Ectodermal cell (in vitro differentiated cells): Measurements from ENCODE around the gene DOLPP1.

Experiments
- H3K27ac ChIP-seq: 2 replicates; pipeline ENCODE4 v1.7.0; 2013; ENCODE audit warnings: mild to moderate bottlenecking, low read depth, low read length; ENCODE audit not compliant: insufficient read depth, poor library complexity, severe bottlenecking
- H3K27me3 ChIP-seq: 2 replicates; pipeline ENCODE4 v1.7.0; 2013; ENCODE audit warnings: mild to moderate bottlenecking, low read length; ENCODE audit not compliant: insufficient read depth, control insufficient read depth, poor library complexity, severe bottlenecking
- H3K36me3 ChIP-seq: one replicate; pipeline ENCODE4 v1.7.0; 2013; ENCODE audit warnings: low read length; ENCODE audit not compliant: control insufficient read depth, insufficient read depth
- H3K4me1 ChIP-seq: one replicate; pipeline ENCODE4 v1.7.0; 2013; ENCODE audit warnings: low read length; ENCODE audit not compliant: control insufficient read depth, insufficient read depth
- H3K4me3 ChIP-seq: 2 replicates; pipeline ENCODE4 v1.7.0; 2013; ENCODE audit warnings: low read depth, low read length, control low read depth; ENCODE audit not compliant: insufficient read depth
- H3K9me3 ChIP-seq: 2 replicates; pipeline ENCODE4 v1.7.0; 2013; ENCODE audit warnings: mild to moderate bottlenecking, low read length, moderate library complexity; ENCODE audit not compliant: control insufficient read depth
- WGBS, 2 experiments: methylation state at CpG; one replicate each; pipeline ENCODE4 v1.1.7; 2013; ENCODE audit warnings: missing lambda C conversion rate in 2 of 2; 5-methylcytosine and 5-hydroxymethylcytosine counted together

The DOLPP1 gene

GRCh38 chr9:129075996-129076639 is 4.8 kb upstream of the DOLPP1 start:
- 92 to 95% methylated on average over 16 of the region's 16 CpGs for WGBS, 2 experiments
- Histone ChIP-seq H3K9me3 (no peaks in the 10 kb centered on the region), H3K4me1 (peaks cover 16% of the 10 kb centered on the region), H3K27ac (no peak overlapping the region), H3K36me3 (no peaks in the 10 kb centered on the region), H3K27me3 (no peaks in the 10 kb centered on the region), H3K4me3 (no peak overlapping the region)

DNA sequence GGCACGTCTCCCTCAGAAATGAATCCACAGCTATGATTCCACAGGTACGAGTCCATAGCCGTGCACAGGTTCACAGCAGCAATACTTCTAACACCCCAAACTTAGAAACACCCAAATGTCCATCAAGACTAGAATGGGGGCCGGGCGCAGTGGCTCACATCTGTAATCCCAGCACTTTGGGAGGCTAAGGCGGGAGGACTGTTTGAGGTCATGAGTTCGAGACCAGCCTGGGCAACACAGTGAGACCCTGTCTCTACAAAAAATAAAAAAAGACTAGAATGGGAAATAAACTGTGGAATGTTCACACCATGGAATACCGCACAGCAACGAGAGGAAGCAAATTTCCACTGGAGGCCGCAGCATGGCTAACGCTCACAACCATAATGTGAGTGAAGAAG is 4.3 kb upstream of the DOLPP1 start:
- 94% methylated on average over 11 of the region's 11 CpGs for WGBS, 2 experiments
- H3K27ac ChIP-seq, result no peak overlapping the region
- peaks cover 11% of the 10 kb centered on the region for H3K4me1 ChIP-seq
- no peak overlapping the region for H3K4me3 ChIP-seq
- no peaks in the 10 kb centered on the region for H3K36me3 ChIP-seq
- no peaks in the 10 kb centered on the region for H3K9me3 ChIP-seq
- no peaks in the 10 kb centered on the region for H3K27me3 ChIP-seq

- no peak overlapping the region for H3K27ac ChIP-seq
- H3K27me3 ChIP-seq, result no peaks in the 10 kb centered on the region
- no peak overlapping the region for H3K4me3 ChIP-seq
- WGBS, 2 experiments, result 93 to 96% methylated on average over 9 of the region's 10 CpGs
- H3K36me3 ChIP-seq, result no peaks in the 10 kb centered on the region
- peaks cover 5% of the 10 kb centered on the region for H3K4me1 ChIP-seq
- no peaks in the 10 kb centered on the region for H3K9me3 ChIP-seq
These were observed 3.7 kb upstream of the DOLPP1 start for GRCh38 chr9:129077236-129077635.

- 88% methylated on average over 18 of the region's 18 CpGs for WGBS, 2 experiments
- H3K27me3 ChIP-seq, result no peaks in the 10 kb centered on the region
- no peaks in the 10 kb centered on the region for H3K9me3 ChIP-seq
- no peak overlapping the region for H3K4me3 ChIP-seq
- H3K4me1 ChIP-seq, result peaks cover 4% of the 10 kb centered on the region
- H3K36me3 ChIP-seq, result no peaks in the 10 kb centered on the region
- no peak overlapping the region for H3K27ac ChIP-seq
These were observed 2.0 kb upstream of the DOLPP1 start for GRCh38 chr9:129078691-129079503.

- peaks cover 4% of the 10 kb centered on the region for H3K4me1 ChIP-seq
- H3K4me3 ChIP-seq, result peak overlapping the region; percentile 83
- H3K36me3 ChIP-seq, result no peaks in the 10 kb centered on the region
- WGBS, 2 experiments, result 85 to 89% methylated on average over 13 of the region's 13 CpGs
- H3K27me3 ChIP-seq, result no peaks in the 10 kb centered on the region
- no peaks in the 10 kb centered on the region for H3K9me3 ChIP-seq
- H3K27ac ChIP-seq, result no peak overlapping the region
These were observed 1.1 kb upstream of the DOLPP1 start for GRCh38 chr9:129079829-129080228.

GRCh38 chr9:129080298-129080600 is 662 bp upstream of the DOLPP1 start:
- H3K27me3 ChIP-seq, result no peaks in the 10 kb centered on the region
- no peaks in the 10 kb centered on the region for H3K36me3 ChIP-seq
- WGBS, 2 experiments, result 11% methylated on average over 12 of the region's 12 CpGs
- H3K4me3 ChIP-seq, result peak overlapping the region; percentile 83
- H3K9me3 ChIP-seq, result no peaks in the 10 kb centered on the region
- H3K4me1 ChIP-seq, result peaks cover 4% of the 10 kb centered on the region
- H3K27ac ChIP-seq, result no peak overlapping the region

DNA sequence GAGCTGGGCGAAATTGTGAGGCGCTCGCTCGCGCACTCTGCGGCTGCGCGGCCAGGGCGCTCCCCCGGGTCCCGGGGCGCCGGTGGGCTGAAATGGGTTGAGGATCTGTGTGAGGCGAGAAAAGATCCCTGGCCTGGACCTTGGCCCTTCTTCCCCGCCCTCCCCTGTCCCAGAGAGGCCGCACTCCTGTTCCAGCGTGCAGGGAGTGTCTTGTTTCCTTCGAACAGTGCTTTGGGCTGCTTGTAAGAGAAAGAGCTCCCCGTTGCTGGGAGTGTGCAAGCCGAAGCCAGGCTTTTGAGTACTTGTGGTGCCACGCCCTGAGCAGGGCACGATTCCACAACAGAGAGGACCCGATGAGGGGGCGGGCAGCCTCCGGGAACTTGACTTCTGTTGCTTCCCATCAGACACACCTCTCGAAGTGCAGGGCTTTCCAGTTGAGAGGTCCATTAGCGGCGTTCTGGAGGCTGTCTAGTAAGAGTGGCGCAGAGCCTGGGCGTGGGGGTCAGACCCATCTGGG is 535 bp downstream of the DOLPP1 start:
- 9% methylated on average over 30 of the region's 30 CpGs for WGBS, 2 experiments
- Histone ChIP-seq H3K27me3 (no peaks in the 10 kb centered on the region), H3K36me3 (peaks cover 10% of the 10 kb centered on the region), H3K4me3 (peak overlapping the region; percentile 83), H3K27ac (peak overlapping the region; percentile 38), H3K4me1 (peaks cover 4% of the 10 kb centered on the region), H3K9me3 (no peaks in the 10 kb centered on the region)

GRCh38 chr9:129084087-129084486 is 3.2 kb downstream of the DOLPP1 start:
- WGBS, 2 experiments, result 93 to 96% methylated on average over 7 of the region's 7 CpGs
- Histone ChIP-seq H3K4me1 (peaks cover 4% of the 10 kb centered on the region), H3K9me3 (no peaks in the 10 kb centered on the region), H3K36me3 (peaks cover 14% of the 10 kb centered on the region), H3K27me3 (no peaks in the 10 kb centered on the region), H3K27ac (no peak overlapping the region), H3K4me3 (no peak overlapping the region)

DNA sequence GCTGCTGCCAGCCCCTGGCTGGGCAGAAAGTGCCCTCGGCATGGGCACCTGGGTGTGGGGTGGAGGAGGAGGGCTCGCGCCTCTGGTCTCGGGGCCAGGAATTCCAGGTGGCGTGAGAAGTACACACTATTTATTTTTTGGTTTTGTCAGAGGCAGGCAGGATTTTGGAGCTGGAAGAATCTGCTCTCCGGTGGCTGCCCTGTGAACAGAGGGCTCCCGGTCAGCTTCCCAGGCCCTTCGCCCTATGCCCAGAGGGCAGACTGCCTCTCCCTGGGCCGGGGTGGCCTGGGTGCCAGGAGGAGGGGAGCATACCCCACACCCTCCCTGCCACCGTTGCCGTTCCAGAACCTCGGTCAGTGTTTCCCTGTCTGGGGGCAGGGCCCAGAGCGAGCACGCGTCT is 8.3 kb downstream of the DOLPP1 start:
- Histone ChIP-seq H3K36me3 (peaks cover 30% of the 10 kb centered on the region), H3K27ac (no peak overlapping the region), H3K9me3 (no peaks in the 10 kb centered on the region), H3K4me3 (no peak overlapping the region), H3K4me1 (no peaks in the 10 kb centered on the region), H3K27me3 (no peaks in the 10 kb centered on the region)
- 95 to 96% methylated on average over 15 of the region's 15 CpGs for WGBS, 2 experiments

DNA sequence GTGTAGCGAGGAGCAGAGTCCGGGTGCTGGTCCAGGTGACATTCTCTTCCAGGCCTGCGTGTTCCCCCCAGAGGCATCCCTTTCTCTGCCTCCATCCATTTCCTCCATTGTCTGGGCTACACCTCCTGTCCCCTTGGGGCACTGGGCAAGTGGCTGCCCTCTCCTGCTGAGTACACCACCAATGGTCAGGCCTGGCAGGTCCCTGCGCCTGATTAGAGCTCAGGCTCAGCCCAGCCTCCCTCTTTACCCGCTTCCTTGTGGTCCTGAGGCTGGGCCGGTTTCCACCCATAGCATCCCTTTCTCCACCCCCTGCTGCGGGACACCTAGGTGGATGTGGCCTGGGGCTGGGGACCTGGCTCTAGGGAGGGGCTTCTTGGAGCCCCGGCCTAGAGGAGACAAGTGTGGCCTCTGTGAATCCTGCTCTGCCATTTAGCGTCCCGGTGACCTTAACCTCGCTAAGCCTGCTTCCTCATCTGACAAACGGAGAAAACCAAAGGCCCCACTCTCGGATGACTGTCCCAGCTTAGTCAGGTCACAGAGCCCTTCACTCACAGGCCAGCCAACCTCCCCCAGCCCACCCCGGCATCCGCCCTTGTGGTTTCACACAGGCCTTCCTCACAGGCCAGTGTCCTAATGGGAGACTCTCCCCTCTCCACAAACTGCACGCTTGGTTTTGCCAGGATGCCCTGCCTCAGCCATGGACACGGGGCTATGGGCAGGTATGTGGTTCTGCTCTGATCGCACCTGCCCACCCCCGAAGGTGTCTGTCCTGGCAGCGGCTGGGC is 12.9 kb downstream of the DOLPP1 start:
- no peak overlapping the region for H3K4me3 ChIP-seq
- 85 to 89% methylated on average over 20 of the region's 20 CpGs for WGBS, 2 experiments
- no peaks in the 10 kb centered on the region for H3K27me3 ChIP-seq
- no peaks in the 10 kb centered on the region for H3K9me3 ChIP-seq
- H3K27ac ChIP-seq, result no peak overlapping the region
- no peaks in the 10 kb centered on the region for H3K4me1 ChIP-seq
- H3K36me3 ChIP-seq, result peaks cover 16% of the 10 kb centered on the region
